T-helper 1 cell (primary cell): ENCODE measurements around the gene TNFSF4.
"Not testable (repeated sequence)": the region's sequence is repeated elsewhere in the genome, so short reads cannot be mapped to it uniquely, and the experiment has no call there.

Source experiments
- DNase-seq, 5 donors: peaks; one replicate each; pipeline ENCODE4 v3.0.0-alpha.2; 2012 to 2020

The TNFSF4 gene

DNA sequence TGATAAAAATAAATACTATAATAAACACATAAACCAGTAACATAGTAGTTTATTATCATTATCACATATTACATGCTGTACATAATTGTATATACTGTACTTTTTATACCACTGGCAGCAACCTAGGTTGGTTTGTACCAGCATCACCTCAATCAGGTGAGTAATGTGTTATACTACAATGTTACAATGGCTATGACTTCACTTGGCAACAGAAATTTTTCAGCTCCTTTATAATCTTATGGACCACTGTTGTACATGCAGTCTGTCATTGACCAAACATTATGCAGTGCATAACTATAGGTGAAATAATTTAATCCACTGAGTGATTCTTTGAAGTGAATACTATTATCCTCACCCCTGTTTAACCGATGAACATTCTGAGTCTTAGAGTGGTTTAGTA is 44.5 kb downstream of the TNFSF4 start:
- DNase-seq: no peak

DNA sequence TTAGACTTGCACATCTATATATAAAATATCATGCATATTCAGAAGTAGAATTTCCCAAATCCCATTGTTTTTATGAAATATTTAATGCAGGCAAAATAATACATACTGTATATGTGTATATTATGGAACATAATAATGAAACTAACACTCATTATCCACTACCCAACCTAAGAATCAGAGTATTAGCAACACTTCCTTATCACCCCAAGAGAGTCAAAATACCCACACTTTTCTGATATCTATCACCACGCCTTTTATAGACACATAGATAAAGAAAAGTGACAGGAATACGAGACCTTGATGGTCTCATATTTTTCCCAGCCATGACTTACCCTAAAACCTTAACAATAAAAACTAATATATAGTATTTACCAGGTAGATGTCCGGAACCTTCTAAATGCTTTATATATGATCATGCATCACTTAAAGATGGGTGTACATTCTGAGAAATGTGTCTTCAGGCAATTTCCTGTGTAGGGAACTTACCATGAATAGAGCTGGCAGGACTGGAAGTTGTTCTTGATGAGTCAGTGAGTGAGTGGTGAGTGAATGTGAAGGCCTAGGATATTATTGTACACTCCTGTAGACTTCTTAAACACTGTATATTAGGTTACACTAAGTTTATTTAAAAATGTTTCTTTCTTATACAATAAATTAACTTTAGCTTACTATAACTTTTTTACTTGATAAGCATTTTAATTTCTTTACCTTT is 45.5 kb downstream of the TNFSF4 start:
- DNase-seq: peak in 1 of 5 donors; percentile 21

- not testable (repeated sequence) for DNase-seq
Observed at GRCh38 chr1:173153964-173154363, 53.2 kb downstream of the TNFSF4 start.

DNA sequence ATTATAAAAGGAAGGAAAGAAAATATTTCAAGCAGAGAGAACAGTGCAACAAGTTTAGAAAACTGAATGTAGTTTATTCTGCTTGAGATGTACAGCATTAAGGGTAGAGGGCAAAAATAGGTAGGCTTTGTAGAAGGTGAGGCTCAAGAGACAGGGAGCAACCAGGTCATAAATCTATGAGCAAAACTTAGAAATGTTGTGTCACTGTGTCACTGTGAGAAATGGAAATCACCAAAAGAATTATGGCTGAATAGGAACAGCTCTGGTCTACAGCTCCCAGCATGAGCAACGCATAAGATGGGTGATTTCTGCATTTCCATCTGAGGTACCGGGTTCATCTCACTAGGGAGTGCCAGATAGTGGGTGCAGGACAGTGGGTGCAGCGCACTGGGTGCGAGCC is 53.6 kb downstream of the TNFSF4 start:
- DNase-seq: no peak

GRCh38 chr1:173152598-173152997 is 54.5 kb downstream of the TNFSF4 start:
- no peak for DNase-seq

DNA sequence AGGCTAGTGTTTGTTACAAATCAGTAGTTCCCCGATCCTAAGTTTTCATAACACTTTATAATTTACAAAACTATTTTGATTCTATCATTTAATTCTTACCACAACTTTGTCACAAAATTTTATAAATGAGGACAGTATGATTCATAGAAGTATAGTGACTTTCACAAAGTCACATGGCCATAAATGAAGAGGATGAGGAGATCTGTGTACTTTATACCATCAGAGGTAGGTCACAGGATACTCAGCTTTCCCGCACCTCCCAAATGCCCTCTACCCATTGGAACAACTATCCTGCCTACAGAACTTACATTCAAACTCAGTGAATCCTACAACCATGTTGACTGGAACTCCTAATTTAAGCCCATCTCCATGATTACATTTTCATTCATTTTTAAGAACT is 56.3 kb downstream of the TNFSF4 start:
- DNase-seq: no peak

DNA sequence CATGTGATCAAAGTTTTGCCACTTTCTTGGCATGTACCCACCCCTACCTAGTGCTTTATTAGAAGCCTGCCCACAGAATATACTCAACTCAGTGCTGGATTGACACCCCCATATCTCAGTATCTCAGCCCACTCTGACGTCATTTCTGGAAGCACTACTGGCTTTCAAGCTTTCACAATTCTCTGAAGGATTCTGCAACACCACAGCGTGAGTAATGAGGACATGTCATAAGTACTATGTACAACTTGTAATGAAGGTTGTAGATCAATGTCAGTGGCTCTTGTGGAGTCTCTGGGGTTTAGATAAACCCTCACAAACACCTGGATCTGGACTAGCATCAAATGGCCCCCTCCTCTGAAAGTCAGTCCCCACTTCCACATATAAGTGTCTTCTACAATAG is 57.2 kb downstream of the TNFSF4 start:
- DNase-seq: no peak

DNA sequence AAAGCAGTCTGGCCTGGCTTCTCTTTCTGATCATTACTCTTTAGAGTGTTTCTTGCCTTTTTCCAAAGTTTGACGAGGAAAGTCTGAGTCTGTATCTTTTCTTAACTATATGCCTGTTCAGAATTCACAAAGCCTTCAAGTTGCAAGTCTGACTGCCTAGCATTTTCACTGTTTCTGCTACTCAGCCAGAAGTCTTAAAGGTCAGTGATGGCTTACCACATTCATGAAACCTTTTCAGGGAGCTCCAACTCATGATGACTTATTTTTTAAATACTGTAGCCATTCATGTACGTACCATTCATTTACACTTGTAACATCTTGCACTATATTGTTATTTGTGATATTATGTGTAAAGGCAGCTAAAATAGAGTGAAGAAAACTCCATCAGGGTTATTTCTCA is 58.2 kb downstream of the TNFSF4 start:
- no peak for DNase-seq

DNA sequence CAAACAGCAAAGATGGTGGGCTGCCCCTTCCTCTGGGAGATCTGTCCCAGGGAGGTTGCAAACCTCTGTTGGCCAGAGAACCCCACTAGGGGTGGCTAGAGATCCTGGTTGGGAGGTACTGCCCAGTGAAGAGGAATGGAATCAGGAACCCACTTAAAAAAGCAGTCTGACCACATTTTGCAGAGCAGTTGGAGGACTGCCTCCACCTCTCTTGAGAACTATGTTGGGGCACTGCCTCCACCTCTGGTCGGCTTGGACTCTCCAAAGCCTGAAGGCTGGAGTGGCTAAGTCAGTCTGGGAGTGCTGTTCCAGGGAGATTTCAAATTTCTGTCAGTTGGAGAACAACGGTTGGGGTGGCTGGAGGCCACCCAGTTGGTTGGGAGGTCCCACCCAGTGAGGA is 58.6 kb downstream of the TNFSF4 start:
- no peak for DNase-seq

DNA sequence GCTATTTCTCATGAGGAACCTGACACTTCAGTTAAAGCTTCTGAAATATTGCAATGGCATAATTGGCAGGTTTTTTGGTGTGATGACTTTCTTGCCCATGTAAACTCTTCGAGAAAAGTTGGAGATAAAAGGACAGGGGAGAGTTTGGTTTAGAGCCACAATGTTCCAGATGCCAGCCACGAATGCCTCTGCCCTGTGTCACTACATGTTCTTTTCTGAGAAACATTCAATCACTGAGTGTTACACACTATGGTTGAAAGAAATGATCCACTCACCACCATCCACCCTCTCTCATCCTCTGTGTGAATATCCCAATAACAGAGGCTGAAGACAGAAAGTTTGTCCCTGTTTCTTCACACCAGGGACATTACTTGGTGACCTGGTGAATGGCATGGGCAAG is 66.4 kb downstream of the TNFSF4 start:
- no peak for DNase-seq

GRCh38 chr1:173139706-173140105 is 67.4 kb downstream of the TNFSF4 start:
- no peak for DNase-seq

DNA sequence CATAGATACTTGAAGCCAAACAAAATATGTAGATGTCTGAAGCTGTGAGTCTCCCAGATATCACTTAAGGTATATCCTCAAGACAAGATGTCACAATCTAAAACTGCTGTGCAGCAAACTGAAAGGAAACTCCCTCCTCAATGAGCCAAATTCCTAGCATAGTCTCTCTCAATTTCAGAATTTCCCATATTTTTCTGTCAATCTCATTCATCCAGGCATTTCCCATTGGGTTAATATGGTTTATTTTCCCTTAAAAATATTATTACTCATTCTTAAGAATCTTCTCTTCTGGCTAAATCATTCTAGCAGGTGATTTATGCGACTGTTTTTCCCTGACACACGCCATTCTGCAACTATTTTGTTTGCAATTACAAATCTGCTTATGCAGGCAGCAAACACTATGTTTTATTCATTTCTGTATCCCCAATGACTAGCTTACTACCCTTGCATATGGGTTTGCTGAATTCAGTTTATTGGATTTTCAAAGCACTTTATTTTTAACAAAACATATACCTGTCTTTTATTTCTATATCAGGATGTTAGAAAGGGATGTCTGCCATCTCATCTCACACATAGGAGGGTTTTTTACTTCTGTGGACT is 69.9 kb downstream of the TNFSF4 start:
- DNase-seq: no peak

- no peak for DNase-seq
Observed at GRCh38 chr1:173134800-173135199, 72.3 kb downstream of the TNFSF4 start.

- no peak for DNase-seq
Observed at GRCh38 chr1:173134029-173134428, 73.1 kb downstream of the TNFSF4 start.
